A549 treated with DMSO at 1 μM for 4 hours (cell line): Measurements from ENCODE around the gene CBX1. TPM values are rescaled to one million over a fixed set of nuclear protein-coding genes. Genes with fewer than 3 reads are reported as not detected.

Experiments used
- total RNA-seq: library from RNA; stranded (reverse); fragments of 200-300 nt; extraction: Qiagen RNA extraction; gene quantifications from 5 replicates; pipeline ENCODE4 v1.2.3, GENCODE V29; 2022; ENCODE audit warnings: low read depth

Gene CBX1
- total RNA-seq = 83.7 to 106 TPM (median 91.4 TPM) in 5 replicates

DNA sequence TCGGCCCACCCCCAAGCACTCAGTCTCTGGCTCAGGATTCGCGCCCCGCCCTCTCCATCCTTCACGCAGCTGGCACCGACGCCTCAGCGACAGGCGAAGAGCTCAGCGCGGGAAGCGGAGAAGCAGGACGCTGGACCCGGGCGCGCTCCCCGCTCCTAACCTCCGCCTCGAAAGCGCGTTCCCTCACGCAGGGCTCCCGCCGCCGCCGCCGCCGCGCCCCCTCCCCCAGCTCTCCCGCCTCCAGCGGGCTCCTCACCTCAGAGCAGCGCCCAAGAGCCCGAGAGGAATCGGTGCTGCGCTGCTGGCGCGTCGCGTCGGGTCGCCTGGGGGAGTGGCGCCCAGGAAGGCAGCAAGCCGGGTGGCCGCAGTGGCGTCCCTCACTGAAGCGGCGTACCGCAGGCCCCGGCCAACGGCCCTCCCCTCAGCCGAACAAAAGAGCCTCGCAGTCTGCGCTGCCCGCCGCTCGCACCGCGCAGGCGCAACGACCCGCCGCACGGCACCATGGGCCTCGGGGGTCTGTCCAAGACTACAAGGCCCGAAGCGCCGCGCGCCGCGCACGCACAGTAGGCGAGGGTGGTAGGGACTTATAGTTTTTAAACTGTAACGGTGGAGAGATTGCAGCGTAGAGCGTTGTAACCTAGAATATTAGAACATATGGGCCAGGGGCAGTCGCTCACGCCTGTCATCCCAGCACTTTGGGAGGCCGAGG is at the start of gene CBX1:
Gene CBX1 (minus strand): TSS at position 467 of the 709 bp plus-strand sequence. CDS start 24,474 bp downstream, outside the sequence.

DNA sequence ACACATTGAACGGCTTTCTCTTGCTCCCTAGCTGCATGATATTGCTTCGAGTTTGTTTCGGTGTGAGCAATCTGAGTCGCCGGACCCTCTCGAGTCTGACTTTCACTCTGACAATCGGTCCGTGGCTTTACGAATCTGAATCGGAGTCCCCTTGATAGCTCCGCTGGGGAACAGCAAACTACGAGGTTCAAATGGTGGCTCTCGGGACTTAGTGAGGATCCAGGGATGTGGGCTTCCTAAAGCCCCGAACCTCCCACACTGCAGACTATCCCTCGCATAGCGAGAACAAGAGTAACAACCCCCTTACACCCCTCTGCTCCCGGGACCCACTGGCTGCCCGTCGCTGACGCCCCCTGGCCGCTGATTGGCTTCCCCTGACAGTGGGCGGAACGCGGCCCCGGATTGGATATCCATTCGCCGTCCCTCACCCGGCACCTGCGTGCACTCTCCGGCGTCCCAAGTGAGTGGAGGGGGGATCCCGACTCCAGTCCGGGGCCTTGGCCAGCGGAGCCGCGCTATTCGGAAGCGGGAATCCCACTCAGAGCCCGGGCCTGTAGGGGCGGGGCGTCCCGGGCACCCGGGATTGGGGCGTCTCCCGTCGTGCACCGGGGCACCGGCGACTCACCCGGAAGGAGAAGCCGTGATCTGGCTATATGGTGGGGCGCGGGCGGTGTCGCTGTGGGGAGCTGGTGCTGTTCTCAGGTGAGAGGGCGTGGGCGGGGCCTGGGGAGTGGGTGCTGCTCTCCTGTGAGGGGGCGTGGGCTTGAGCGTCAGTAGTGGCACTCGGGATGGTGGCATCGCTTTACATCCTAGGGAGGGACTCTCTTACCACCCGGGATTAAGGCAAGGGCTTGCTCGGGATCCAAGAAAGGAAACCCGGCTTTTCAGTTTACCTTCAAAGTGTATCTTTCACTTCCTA is 6.1 kb upstream of the CBX1 start, which contains the start of gene SNX11:
Gene SNX11 (plus strand): TSS at position 630 of the 919 bp plus-strand sequence. CDS start 4,278 bp downstream, outside the sequence.

DNA sequence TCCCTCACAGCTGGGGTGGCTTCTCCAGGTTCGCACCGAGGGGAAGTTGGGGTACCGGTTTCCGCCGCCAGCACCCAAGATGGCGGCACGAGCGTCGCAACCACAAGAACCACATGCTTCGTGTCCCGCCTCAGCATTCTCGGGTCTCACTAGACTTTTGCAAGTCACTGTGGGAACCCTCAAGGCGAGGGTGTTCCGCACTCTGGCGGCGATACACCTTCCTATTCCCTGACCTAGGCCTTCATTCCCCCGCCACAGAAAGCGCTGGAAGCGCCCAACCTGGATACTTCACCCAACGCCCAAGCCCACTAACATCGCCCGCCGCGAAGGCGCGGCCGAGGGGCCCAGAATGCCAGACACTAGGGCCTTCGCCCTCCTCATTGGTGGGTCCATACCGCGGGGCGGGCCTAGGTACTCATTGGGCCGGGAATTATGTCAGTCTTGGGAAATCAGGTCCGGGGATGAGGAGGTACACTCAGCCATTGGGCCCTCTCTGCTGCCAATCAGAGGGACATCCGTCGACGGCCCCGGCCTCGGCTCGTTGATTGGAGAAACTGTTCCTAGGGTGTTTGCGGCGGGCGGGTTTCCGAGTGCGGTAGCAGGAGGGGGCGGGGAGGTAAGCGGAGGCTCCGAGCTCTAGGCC is 53.4 kb downstream of the CBX1 start, which contains the start of gene NFE2L1:
Gene NFE2L1 (plus strand): TSS at position 619 of the 643 bp plus-strand sequence. CDS start 2,760 bp downstream, outside the sequence.

DNA sequence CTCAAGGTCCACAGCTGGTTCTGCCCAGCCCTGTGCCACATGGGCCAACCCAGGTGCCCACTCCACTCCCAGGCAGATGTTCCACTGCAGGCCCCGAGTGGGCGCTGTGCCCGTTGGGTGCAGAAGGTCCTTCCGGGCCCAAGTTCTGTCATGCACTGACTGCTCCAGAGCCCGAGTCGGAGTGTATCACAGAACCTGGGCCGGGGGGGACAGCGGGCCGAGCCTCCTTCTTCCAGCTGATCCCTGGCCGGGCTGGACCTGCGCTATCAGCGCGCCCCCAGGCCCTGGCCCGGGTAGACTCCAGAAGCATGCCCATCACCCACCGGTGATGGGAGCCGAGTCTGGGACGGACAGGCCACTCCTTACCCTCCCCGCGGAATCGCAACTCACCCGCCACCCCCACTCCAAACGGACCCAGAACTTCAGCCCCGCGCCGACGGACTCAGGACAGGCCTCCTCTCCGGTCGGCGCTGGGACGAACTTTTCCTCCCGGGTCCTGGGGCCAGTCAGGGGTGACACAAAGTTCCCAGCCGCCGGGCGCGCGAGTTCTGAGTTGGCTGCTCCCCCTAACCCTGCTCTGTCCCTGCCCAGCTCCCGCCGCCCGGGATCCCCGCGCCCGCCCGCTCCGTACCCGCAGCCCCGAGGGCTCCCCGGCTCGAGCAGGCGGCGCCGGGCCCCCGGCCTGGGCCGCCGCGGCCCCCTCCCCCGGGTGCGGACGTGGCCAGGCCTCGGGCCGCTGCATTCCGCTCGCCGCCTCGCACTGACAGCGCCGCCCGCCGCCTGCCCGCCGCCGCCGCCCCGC is 64.0 kb downstream of the CBX1 start, which contains the start of gene COPZ2:
Gene COPZ2 (minus strand): TSS at position 762 of the 802 bp plus-strand sequence. CDS start 20 bp downstream, at position 742.

Other genes starting within 250 kb of the CBX1 start
- 17.4 to 21.7 TPM (median 18.0 TPM) in 5 replicates for gene SP2, start 205.2 kb downstream of the CBX1 start, total RNA-seq
- 17.6 to 22.8 TPM (median 22.4 TPM) in 5 replicates for gene PNPO, start 159.9 kb downstream of the CBX1 start, total RNA-seq
- gene PRR15L, start 143.6 kb downstream of the CBX1 start, total RNA-seq = 0.12 to 0.22 TPM (median 0.15 TPM) in 3 of 5 replicates, not detected in the others
- 95.8 to 108 TPM (median 106 TPM) in 5 replicates for gene CDK5RAP3, start 130.4 kb downstream of the CBX1 start, total RNA-seq
- 12.8 to 16.0 TPM (median 14.9 TPM) in 5 replicates for gene COPZ2, start 63.7 kb downstream of the CBX1 start, total RNA-seq
- 105 to 121 TPM (median 111 TPM) in 5 replicates for gene NFE2L1, start 53.1 kb downstream of the CBX1 start, total RNA-seq
- 25.8 to 29.6 TPM (median 28.0 TPM) in 5 replicates for gene SNX11, start 6.3 kb upstream of the CBX1 start, total RNA-seq